Measurements from ENCODE around the gene NUDCD2. TPM values are rescaled to one million over a fixed set of nuclear protein-coding genes. Genes with fewer than 3 reads are reported as not detected.
A peak's percentile ranks its signal among the peaks of the same experiment; 100 is the strongest.
"Not testable (repeated sequence)": the region's sequence is repeated elsewhere in the genome, so short reads cannot be mapped to it uniquely, and the experiment has no call there.

Gene NUDCD2
- total RNA-seq, 2 experiments from 2014 or later: 46.4 to 48.6 TPM

DNA sequence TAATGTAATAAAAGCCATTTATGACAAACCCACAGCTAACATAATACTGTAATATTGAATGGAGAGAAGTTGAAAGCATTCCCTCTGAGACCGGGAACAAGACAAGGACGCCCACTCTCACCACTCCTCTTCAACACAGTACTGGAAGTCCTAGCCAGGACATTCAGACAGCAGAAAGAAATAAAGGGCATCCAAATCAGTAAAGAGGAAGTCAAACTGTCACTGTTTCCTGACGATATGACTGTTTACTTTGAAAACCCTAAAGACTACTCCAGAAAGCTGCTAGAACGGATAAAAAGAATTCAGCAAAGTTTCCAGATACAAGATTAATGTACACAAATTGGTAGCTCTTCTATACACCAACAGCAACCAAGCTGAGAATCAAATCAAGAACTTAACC is 33.8 kb downstream of the NUDCD2 start:
- CTCF ChIA-PET: interaction anchor here (2.5 kb wide), 1 partner anchor 17 kb away, joined by 13 read pairs; no protein-coding TSS in a partner anchor
- H3K9me3 Mint-ChIP-seq; H3K4me1 Mint-ChIP-seq (ENCODE audit: low read depth); H3K36me3 Mint-ChIP-seq; H3K4me3 Mint-ChIP-seq; H3K27ac Mint-ChIP-seq; DNase-seq; intact Hi-C loops (cut with micrococcal nuclease); POLR2A ChIA-PET; H3K27me3 Mint-ChIP-seq: not testable (repeated sequence)

GRCh38 chr5:163424836-163425235 is 35.1 kb downstream of the NUDCD2 start:
- Mint-ChIP-seq H3K27ac (no peak overlapping the region), H3K4me3 (no peak overlapping the region), H3K36me3 (no peaks in the 10 kb centered on the region), H3K4me1 (ENCODE audit: low read depth) (peaks cover 5% of the 10 kb centered on the region), H3K27me3 (peaks cover 6% of the 10 kb centered on the region), H3K9me3 (no peaks in the 10 kb centered on the region)
- intact Hi-C loops (cut with micrococcal nuclease): no loop called here
- CTCF ChIA-PET: interaction anchor here (2.2 to 2.5 kb wide), 2 partner anchors 16 to 77 kb away, joined by 5 to 13 read pairs; no protein-coding TSS in a partner anchor
- POLR2A ChIA-PET: no interaction called here
- DNase-seq: no peak

GRCh38 chr5:163415673-163416072 is 44.2 kb downstream of the NUDCD2 start:
- DNase-seq; H3K27ac Mint-ChIP-seq; H3K9me3 Mint-ChIP-seq; CTCF ChIA-PET; intact Hi-C loops (cut with micrococcal nuclease); POLR2A ChIA-PET; H3K4me3 Mint-ChIP-seq; H3K36me3 Mint-ChIP-seq; H3K4me1 Mint-ChIP-seq (ENCODE audit: low read depth): not testable (repeated sequence)
- H3K27me3 Mint-ChIP-seq: peaks cover 28% of the 10 kb centered on the region

DNA sequence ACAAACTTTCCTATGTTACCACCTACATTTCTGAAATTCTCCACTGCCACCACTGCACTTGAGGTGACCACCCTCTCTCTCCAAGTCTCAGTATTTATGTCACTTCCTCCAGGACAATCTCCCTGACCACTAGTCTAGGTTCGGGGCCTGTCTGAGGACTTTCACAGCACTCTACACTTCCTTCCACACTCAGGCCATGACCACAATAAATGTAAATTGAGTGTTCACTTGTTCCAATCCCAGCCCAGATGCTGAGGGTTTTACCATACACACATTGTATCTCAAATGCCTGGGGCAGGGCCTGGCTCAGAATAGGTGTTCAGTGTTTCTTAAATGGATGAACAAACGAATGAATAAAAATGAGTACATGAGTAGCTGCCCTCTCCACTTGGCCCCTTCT is 49.4 kb downstream of the NUDCD2 start:
- CTCF ChIA-PET: interaction anchor here (2.7 kb wide), 1 partner anchor 12 kb away, joined by 12 read pairs; no protein-coding TSS in a partner anchor
- Mint-ChIP-seq H3K36me3 (no peaks in the 10 kb centered on the region), H3K4me1 (ENCODE audit: low read depth) (peaks cover 5% of the 10 kb centered on the region), H3K27ac (no peak overlapping the region), H3K4me3 (no peak overlapping the region), H3K9me3 (no peaks in the 10 kb centered on the region), H3K27me3 (peaks cover 16% of the 10 kb centered on the region)
- intact Hi-C loops (cut with micrococcal nuclease): no loop called here
- DNase-seq: no peak
- POLR2A ChIA-PET: no interaction called here

DNA sequence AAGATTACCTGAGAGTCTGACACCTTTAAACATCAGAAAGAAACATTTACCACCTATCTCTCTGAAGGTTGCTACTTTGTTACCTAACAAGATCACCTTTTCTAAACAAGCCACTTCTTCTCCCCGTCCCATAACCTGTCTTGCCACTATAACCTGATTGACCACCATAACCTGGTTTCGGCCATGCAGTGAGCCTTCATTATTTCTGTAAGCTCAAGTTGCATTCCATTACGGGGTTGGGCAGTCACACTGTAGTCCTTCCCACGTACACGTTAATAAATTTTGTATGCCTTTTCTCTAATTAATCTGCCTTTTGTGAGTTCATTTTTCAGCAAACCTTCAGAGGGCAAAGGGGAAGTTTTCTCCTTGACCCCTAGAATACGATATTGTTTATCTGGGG is 50.5 kb downstream of the NUDCD2 start:
- CTCF ChIA-PET: interaction anchor here (0.9 to 3.2 kb wide), 16 partner anchors 8 to 1201 kb away, joined by 3 to 28 read pairs (median 6); partner anchors contain the start of genes HMMR and NUDCD2
- DNase-seq: no peak
- peaks cover 2% of the 10 kb centered on the region for H3K4me1 Mint-ChIP-seq (ENCODE audit: low read depth)
- H3K27me3 Mint-ChIP-seq: peaks cover 10% of the 10 kb centered on the region
- no peak overlapping the region for H3K27ac Mint-ChIP-seq
- intact Hi-C loops (cut with micrococcal nuclease): loop anchor here (5.0 kb wide), 2 partner anchors 102 to 1867 kb away; no protein-coding TSS in a partner anchor
- no peak overlapping the region for H3K4me3 Mint-ChIP-seq
- POLR2A ChIA-PET: no interaction called here
- no peaks in the 10 kb centered on the region for H3K36me3 Mint-ChIP-seq
- H3K9me3 Mint-ChIP-seq: no peaks in the 10 kb centered on the region

GRCh38 chr5:163408311-163408923 is 51.5 kb downstream of the NUDCD2 start:
- Mint-ChIP-seq H3K4me1 (ENCODE audit: low read depth) (peaks cover 2% of the 10 kb centered on the region), H3K27ac (no peak overlapping the region), H3K9me3 (no peaks in the 10 kb centered on the region), H3K36me3 (no peaks in the 10 kb centered on the region), H3K4me3 (no peak overlapping the region), H3K27me3 (peaks cover 4% of the 10 kb centered on the region)
- CTCF ChIA-PET: interaction anchor here (0.5 to 3.2 kb wide), 34 partner anchors 9 to 1626 kb away, joined by 3 to 28 read pairs (median 4); partner anchors contain the start of genes HMMR and NUDCD2
- POLR2A ChIA-PET: no interaction called here
- intact Hi-C loops (cut with micrococcal nuclease): loop anchor here (1.0 to 5.0 kb wide), 3 partner anchors 101 to 1866 kb away; no protein-coding TSS in a partner anchor
- peak; percentile 66 for DNase-seq

DNA sequence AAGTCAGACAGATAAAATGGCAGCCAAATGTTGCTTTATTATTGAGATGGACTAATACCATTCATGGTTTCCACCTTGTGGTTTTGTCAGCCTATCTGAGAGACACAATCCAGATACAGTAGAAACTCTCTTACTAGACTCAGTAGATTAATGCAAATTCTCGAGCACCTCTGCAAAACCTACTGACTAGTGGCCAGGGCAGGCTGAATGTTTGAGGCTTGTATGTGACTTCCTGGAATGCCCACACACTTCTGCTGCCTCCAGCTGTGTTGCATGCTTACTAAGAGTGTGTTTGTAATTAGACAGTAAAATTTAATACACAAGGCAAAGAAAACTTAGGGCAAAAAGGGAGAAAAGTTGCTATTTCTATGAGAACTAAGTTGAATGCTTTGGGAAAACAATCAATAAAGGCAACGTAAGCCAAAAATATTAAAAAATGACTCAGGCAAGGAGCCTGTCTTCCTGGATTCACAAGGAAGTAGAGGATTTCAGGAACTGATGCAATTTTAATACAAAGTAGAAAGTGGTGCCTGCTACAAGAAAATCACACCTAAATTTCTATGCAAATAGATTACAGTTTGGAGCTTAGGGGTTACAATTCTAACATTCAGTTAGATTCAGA is 52.8 kb downstream of the NUDCD2 start:
- ChIA-PET CTCF (interaction anchor here (0.8 to 3.2 kb wide), 4 partner anchors 20 to 100 kb away, joined by 3 to 28 read pairs (median 6); no protein-coding TSS in a partner anchor), POLR2A (no interaction called here)
- no peak for DNase-seq
- intact Hi-C loops (cut with micrococcal nuclease): loop anchor here (5.0 kb wide), 2 partner anchors 100 to 1865 kb away; no protein-coding TSS in a partner anchor
- Mint-ChIP-seq H3K4me1 (ENCODE audit: low read depth) (peaks cover 2% of the 10 kb centered on the region), H3K4me3 (no peak overlapping the region), H3K36me3 (no peaks in the 10 kb centered on the region), H3K27me3 (peaks cover 4% of the 10 kb centered on the region), H3K9me3 (no peaks in the 10 kb centered on the region), H3K27ac (no peak overlapping the region)

DNA sequence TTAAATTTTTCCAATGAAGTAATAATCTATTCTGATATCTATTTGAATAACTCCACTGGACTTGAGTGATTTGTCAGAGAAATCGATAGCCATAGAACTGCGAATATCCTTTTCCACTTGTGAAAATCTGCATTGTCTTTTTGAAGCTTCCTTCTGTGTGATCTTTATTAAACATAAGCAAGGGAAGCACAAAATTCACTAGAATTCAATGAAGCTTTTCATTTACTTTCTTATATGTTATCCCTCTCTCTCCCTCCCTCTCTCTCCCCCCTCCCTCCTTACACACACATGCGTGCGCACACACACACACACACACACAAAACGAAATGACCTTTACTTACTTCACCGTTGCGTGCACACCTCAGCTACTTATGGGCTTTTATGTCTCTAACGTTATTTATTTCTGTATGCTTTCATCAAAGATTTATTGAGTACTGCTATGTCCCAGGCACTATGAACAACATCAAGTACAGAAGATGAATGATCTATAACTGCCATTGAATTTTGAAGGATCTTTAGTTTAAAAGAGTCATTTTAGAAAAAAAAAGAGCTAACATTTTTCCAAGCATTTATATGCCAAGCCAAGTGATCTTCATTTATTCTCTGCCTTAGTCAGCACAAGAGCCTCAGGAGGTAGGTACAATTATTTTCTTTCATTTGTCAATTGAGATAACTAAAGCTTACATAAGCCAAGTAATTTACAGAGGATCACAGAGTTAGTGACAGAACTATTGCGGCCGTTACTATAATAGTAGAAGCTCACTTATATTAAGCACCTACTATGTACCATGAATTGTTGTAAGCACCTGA is 55.3 kb downstream of the NUDCD2 start:
- Mint-ChIP-seq H3K36me3 (no peaks in the 10 kb centered on the region), H3K4me3 (no peak overlapping the region), H3K27me3 (peaks cover 5% of the 10 kb centered on the region), H3K4me1 (ENCODE audit: low read depth) (peaks cover 2% of the 10 kb centered on the region), H3K9me3 (no peaks in the 10 kb centered on the region), H3K27ac (no peak overlapping the region)
- no peak for DNase-seq
- CTCF ChIA-PET: no interaction called here
- POLR2A ChIA-PET: no interaction called here
- intact Hi-C loops (cut with micrococcal nuclease): loop anchor here (5.0 kb wide), 2 partner anchors 97 to 1862 kb away; no protein-coding TSS in a partner anchor

GRCh38 chr5:163402007-163402406 is 57.9 kb downstream of the NUDCD2 start:
- H3K27me3 Mint-ChIP-seq: peaks cover 4% of the 10 kb centered on the region
- POLR2A ChIA-PET: no interaction called here
- no peak for DNase-seq
- no peaks in the 10 kb centered on the region for H3K9me3 Mint-ChIP-seq
- H3K36me3 Mint-ChIP-seq: no peaks in the 10 kb centered on the region
- no peaks in the 10 kb centered on the region for H3K4me1 Mint-ChIP-seq (ENCODE audit: low read depth)
- intact Hi-C loops (cut with micrococcal nuclease): no loop called here
- CTCF ChIA-PET: interaction anchor here (0.5 kb wide), 1 partner anchor 54 kb away, joined by 3 read pairs; no protein-coding TSS in a partner anchor
- H3K27ac Mint-ChIP-seq: no peak overlapping the region
- no peak overlapping the region for H3K4me3 Mint-ChIP-seq

DNA sequence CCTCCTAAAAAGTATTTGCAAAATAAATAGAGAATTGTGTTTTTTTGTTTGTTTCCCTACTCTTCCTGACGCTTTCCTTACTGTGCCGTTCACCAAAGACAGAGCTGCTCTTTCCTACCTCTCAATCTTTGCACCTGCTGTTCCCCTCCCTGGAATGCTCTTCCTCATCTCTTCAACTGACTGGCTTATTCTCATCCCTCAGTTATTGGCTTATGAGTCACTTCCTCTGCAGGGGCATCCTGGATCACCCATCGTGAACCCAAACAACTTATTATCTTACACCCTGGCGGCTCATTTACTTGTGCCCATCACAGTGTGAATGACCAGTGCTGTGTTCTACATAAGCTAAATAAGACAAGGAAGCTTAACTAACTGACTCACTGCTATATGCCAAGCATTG is 58.6 kb downstream of the NUDCD2 start:
- Mint-ChIP-seq H3K4me1 (ENCODE audit: low read depth) (no peaks in the 10 kb centered on the region), H3K36me3 (no peaks in the 10 kb centered on the region), H3K4me3 (no peak overlapping the region), H3K27ac (no peak overlapping the region), H3K9me3 (no peaks in the 10 kb centered on the region), H3K27me3 (peaks cover 4% of the 10 kb centered on the region)
- no peak for DNase-seq
- intact Hi-C loops (cut with micrococcal nuclease): no loop called here
- POLR2A ChIA-PET: no interaction called here
- CTCF ChIA-PET: no interaction called here

DNA sequence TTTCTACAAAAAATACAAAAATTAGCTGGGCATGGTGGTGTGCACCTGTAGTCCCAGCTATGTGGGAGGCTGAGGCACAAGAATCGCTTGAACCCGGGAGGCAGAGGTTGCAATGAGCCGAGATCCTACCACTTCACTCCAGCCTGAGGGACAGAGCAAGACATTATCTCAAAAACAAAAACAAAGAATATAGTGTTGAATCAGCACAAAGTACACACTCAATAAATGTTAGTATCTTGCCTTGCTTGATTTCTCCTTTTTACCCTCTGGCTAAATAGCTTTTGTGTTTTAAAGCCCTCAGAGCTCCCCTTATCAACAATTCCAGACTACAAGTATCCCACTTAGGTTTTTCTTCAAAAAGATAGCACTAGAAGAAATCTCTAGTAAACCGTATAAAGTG is 60.0 kb downstream of the NUDCD2 start:
- intact Hi-C loops (cut with micrococcal nuclease): no loop called here
- DNase-seq: no peak
- Mint-ChIP-seq H3K27me3 (peaks cover 4% of the 10 kb centered on the region), H3K9me3 (no peaks in the 10 kb centered on the region), H3K4me1 (ENCODE audit: low read depth) (no peaks in the 10 kb centered on the region), H3K36me3 (no peaks in the 10 kb centered on the region), H3K4me3 (no peak overlapping the region), H3K27ac (no peak overlapping the region)
- ChIA-PET CTCF (interaction anchor here (4.0 kb wide), 1 partner anchor 9 kb away, joined by 18 read pairs; no protein-coding TSS in a partner anchor), POLR2A (no interaction called here)

DNA sequence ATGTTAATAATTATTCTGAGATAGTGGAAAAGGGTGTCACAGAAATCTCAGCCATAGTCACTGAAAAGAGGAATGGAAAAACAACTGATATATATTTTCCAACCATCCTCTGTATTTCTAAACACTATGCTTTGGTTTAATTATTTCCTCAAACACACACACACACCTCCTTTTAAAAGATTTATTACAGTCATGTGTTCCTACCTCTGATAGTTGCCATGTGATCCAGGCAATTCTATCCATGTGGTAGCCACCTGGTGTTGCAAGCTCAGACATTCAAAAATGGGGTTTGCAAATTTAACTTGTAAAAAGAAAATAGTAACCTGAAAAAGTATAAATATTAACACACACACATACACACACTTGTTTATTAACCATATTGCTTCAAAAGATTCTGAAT is 62.5 kb downstream of the NUDCD2 start:
- no peak overlapping the region for H3K4me3 Mint-ChIP-seq
- H3K4me1 Mint-ChIP-seq (ENCODE audit: low read depth): no peaks in the 10 kb centered on the region
- intact Hi-C loops (cut with micrococcal nuclease): no loop called here
- CTCF ChIA-PET: interaction anchor here (4.0 kb wide), 1 partner anchor 11 kb away, joined by 18 read pairs; no protein-coding TSS in a partner anchor
- H3K36me3 Mint-ChIP-seq: no peaks in the 10 kb centered on the region
- DNase-seq: no peak
- H3K27ac Mint-ChIP-seq: no peak overlapping the region
- H3K27me3 Mint-ChIP-seq: peaks cover 17% of the 10 kb centered on the region
- peaks cover 4% of the 10 kb centered on the region for H3K9me3 Mint-ChIP-seq
- POLR2A ChIA-PET: no interaction called here

Data from activated CD4-positive, alpha-beta memory T cell treated with anti-CD3 and anti-CD28 coated beads for 36 hours (primary cell).